RWPE1 (cell line): Measurements from ENCODE around the gene NUP43.

Experiments
- CTCF ChIA-PET: fragments of 350-600 bp; sonication (Branson Sonifier 250); formaldehyde crosslinking; extraction: SDS; loops from one replicate; lab custom pipeline; 2021; lab: Yijun Ruan, JAX
- POLR2A ChIA-PET: fragments of 400-600 bp; formaldehyde crosslinking; extraction: SDS; loops from one replicate; lab custom pipeline; 2020; ENCODE audit warnings: antibody characterized with exemption; ENCODE audit not compliant: low non-redundant PET; lab: Yijun Ruan, JAX
- DNase-seq: peaks from one replicate; pipeline ENCODE4 v3.0.0; 2012; ENCODE audit warnings: low spot score
- H3K27ac ChIP-seq: fragments of 450-650 bp; 2 replicates; pipeline ENCODE4 v1.5.1; 2017
- TF ChIP-seq, protein P1 (sequence below): fragments of 450-650 bp; conservative IDR thresholded peaks from 2 replicates; pipeline ENCODE4 v1.5.1; 2017; ENCODE audit warnings: low read depth, mild to moderate bottlenecking

Gene NUP43

GRCh38 chr6:149771925-149772324 lies 25.6 kb upstream of the NUP43 start:
- ChIA-PET CTCF (no interaction called here), POLR2A (no interaction called here)
- TF ChIP-seq, protein P1, sequence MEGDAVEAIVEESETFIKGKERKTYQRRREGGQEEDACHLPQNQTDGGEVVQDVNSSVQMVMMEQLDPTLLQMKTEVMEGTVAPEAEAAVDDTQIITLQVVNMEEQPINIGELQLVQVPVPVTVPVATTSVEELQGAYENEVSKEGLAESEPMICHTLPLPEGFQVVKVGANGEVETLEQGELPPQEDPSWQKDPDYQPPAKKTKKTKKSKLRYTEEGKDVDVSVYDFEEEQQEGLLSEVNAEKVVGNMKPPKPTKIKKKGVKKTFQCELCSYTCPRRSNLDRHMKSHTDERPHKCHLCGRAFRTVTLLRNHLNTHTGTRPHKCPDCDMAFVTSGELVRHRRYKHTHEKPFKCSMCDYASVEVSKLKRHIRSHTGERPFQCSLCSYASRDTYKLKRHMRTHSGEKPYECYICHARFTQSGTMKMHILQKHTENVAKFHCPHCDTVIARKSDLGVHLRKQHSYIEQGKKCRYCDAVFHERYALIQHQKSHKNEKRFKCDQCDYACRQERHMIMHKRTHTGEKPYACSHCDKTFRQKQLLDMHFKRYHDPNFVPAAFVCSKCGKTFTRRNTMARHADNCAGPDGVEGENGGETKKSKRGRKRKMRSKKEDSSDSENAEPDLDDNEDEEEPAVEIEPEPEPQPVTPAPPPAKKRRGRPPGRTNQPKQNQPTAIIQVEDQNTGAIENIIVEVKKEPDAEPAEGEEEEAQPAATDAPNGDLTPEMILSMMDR: no peak
- DNase-seq: no peak
- H3K27ac ChIP-seq: no peak overlapping the region

DNA sequence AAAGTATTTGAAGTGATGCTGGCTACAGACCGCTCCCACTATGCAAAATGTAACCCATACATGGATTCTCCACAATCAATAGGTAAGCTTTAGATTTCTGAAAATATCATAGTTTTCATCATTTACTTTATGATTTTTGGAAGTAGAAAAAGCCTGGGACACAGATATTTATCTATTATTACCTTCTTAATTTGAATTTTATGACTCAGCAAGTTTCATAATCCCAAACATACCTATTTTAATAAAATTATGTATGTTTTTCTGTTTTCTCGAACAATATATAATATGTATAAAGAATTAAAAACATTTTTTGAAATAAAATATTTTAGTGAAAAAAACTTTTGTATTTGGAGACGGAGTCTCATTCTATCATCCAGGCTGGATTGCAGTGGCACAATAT lies 24.9 kb upstream of the NUP43 start:
- DNase-seq: no peak
- TF ChIP-seq, protein P1: no peak
- POLR2A ChIA-PET: no interaction called here
- CTCF ChIA-PET: no interaction called here
- H3K27ac ChIP-seq: no peak overlapping the region

- no peak overlapping the region for H3K27ac ChIP-seq
- DNase-seq: no peak
- ChIA-PET POLR2A (no interaction called here), CTCF (no interaction called here)
- TF ChIP-seq, protein P1: no peak
Observed at GRCh38 chr6:149769676-149770075, 23.3 kb upstream of the NUP43 start.

DNA sequence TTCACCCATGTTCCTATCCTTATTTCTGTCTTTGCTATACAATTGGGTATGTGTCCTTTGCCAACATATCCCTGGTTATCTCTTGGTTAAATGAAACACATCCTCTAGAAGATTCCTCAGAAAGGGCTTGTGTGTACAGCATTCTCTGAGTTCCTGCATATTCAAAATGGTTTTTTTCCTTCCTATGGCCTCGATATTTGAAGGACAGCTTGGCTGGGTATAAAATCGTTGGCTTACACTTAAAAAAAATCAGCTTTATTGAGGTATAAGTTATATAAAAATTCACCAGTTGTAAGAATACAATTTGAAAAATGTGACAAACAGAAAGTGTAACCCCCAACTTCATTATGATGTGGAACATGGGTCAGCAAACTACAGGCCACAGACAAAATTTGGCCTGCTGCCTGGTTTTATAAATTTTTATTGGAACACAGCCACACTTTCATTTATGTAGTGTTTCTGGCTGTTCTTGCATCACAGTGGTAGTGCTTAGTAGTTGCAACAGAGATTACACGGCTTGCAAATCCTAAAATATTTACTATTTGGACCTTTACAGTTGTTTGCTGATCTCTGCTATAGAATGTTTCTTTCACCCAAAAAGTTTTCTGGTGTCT lies 19.9 kb upstream of the NUP43 start:
- CTCF ChIA-PET: no interaction called here
- POLR2A ChIA-PET: no interaction called here
- TF ChIP-seq, protein P1: no peak
- no peak for DNase-seq
- no peak overlapping the region for H3K27ac ChIP-seq

- POLR2A ChIA-PET: no interaction called here
- CTCF ChIA-PET: no interaction called here
- H3K27ac ChIP-seq: no peak overlapping the region
- no peak for DNase-seq
- TF ChIP-seq, protein P1: no peak
Observed at GRCh38 chr6:149763866-149764265, 17.5 kb upstream of the NUP43 start.

- ChIA-PET POLR2A (no interaction called here), CTCF (no interaction called here)
- H3K27ac ChIP-seq: no peak overlapping the region
- TF ChIP-seq, protein P1: no peak
- no peak for DNase-seq
Observed at GRCh38 chr6:149761438-149761837, 15.1 kb upstream of the NUP43 start.
